OCI-LY3 (cell line): ENCODE data around the gene INPP5F.

Experiments used
- H2AFZ ChIP-seq: fragments of 200-600, 300-600 bp; shearing (Covaris generic); 2 replicates; pipeline ENCODE4 v1.6.0; 2014; ENCODE audit warnings: antibody characterized with exemption, low read depth, low read length
- H3K27ac ChIP-seq: fragments of 200-600, 300-600 bp; sonication (generic); 2 replicates; pipeline ENCODE4 v1.5.1; 2014; ENCODE audit warnings: mild to moderate bottlenecking, low read length, moderate library complexity, mixed read lengths
- H3K27me3 ChIP-seq: fragments of 200-600, 300-600 bp; sonication (generic); 2 replicates; pipeline ENCODE4 v1.6.1; 2014; ENCODE audit warnings: low read depth, low read length, mixed read lengths
- H3K36me3 ChIP-seq: fragments of 200-600, 300-600 bp; sonication (generic); replicated peaks from 2 replicates; pipeline ENCODE3; 2014; ENCODE audit warnings: low read depth, low read length, mixed read lengths
- H3K4me1 ChIP-seq: fragments of 300-600, 200-600 bp; sonication (generic); 2 replicates; pipeline ENCODE4 v1.6.1; 2014; ENCODE audit warnings: low read length, mixed read lengths
- H3K4me2 ChIP-seq: fragments of 200-600, 300-600 bp; sonication (generic); 2 replicates; pipeline ENCODE4 v1.6.1; 2014; ENCODE audit warnings: low read length, mixed read lengths
- H3K4me3 ChIP-seq: fragments of 300-600, 200-600 bp; sonication (generic); 2 replicates; pipeline ENCODE4 v1.5.1; 2014; ENCODE audit warnings: antibody characterized with exemption, mild to moderate bottlenecking, low read length, moderate library complexity
- H3K79me2 ChIP-seq: fragments of 300-600, 200-600 bp; shearing (Covaris generic); 2 replicates; pipeline ENCODE4 v1.6.1; 2014; ENCODE audit warnings: mild to moderate bottlenecking, low read length, mixed read lengths
- H3K9ac ChIP-seq: fragments of 300-600, 200-600 bp; shearing (Covaris generic); 2 replicates; pipeline ENCODE4 v1.6.0; 2014; ENCODE audit warnings: mild to moderate bottlenecking, low read length, moderate library complexity
- H3K9me3 ChIP-seq: fragments of 200-600, 300-600 bp; shearing (Covaris generic); 2 replicates; pipeline ENCODE4 v1.6.1; 2014; ENCODE audit warnings: low read length, mixed read lengths; ENCODE audit not compliant: insufficient read depth
- H4K20me1 ChIP-seq: fragments of 200-600, 300-600 bp; sonication (generic); 2 replicates; pipeline ENCODE4 v1.6.1; 2016; ENCODE audit warnings: low read length, mixed read lengths; ENCODE audit not compliant: insufficient read depth
- CTCF ChIP-seq: fragments of 200-600, 300-600 bp; sonication (generic); IDR thresholded peaks from 2 replicates; pipeline ENCODE4 v1.5.1; 2014; ENCODE audit warnings: antibody characterized with exemption, low read length, low read depth
- EZH2phosphoT487 ChIP-seq: fragments of 200-600 bp; shearing (Covaris generic); IDR thresholded peaks from 2 replicates; pipeline ENCODE4 v1.6.1; 2018; ENCODE audit warnings: antibody characterized with exemption, mixed run types, low read depth

Gene INPP5F

DNA sequence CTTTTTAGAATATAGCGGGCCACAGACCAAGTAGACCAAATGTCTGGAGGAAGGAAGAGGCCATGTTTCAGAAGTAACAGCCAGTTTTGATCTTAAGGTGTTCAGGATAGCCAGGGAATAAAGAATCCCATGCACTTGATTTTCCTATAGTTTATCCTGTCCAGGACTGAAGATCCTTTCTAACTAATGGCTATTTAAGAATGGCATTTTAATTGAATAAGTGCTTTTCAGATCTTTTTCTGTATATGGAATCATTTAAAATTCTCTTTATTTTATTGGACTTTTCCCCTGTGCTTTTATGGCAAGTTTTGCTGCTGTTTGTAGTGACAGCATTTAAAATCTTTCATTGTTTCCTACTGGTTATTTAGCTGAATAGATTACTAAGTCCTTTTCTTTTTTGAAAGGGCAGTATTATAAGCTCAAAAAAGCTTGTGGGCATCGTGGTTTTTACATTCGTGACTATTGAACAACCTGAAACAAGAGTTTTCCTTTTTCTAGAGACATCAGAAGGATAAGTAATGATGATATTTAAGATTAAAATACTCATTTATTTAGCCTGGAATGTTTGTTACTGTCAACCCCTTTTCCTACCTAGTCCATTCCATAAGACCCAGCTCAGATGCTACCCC, 2.4 kb downstream of the INPP5F start:
- Histone ChIP-seq H3K4me1 (peaks cover 44% of the 10 kb centered on the region), H3K9me3 (no peaks in the 10 kb centered on the region), H2AFZ (no peak overlapping the region), H3K4me3 (no peak overlapping the region), H3K36me3 (no peaks in the 10 kb centered on the region), H3K27me3 (no peaks in the 10 kb centered on the region), H4K20me1 (peaks cover 11% of the 10 kb centered on the region; the same call in 1 of the 2 replicates), H3K27ac (no peak overlapping the region), H3K4me2 (peak overlapping the region; percentile 31; the same call in 1 of the 2 replicates), H3K9ac (no peak overlapping the region), H3K79me2 (peaks cover 24% of the 10 kb centered on the region)
- TF ChIP-seq EZH2phosphoT487 (no peak), CTCF (no peak)

DNA sequence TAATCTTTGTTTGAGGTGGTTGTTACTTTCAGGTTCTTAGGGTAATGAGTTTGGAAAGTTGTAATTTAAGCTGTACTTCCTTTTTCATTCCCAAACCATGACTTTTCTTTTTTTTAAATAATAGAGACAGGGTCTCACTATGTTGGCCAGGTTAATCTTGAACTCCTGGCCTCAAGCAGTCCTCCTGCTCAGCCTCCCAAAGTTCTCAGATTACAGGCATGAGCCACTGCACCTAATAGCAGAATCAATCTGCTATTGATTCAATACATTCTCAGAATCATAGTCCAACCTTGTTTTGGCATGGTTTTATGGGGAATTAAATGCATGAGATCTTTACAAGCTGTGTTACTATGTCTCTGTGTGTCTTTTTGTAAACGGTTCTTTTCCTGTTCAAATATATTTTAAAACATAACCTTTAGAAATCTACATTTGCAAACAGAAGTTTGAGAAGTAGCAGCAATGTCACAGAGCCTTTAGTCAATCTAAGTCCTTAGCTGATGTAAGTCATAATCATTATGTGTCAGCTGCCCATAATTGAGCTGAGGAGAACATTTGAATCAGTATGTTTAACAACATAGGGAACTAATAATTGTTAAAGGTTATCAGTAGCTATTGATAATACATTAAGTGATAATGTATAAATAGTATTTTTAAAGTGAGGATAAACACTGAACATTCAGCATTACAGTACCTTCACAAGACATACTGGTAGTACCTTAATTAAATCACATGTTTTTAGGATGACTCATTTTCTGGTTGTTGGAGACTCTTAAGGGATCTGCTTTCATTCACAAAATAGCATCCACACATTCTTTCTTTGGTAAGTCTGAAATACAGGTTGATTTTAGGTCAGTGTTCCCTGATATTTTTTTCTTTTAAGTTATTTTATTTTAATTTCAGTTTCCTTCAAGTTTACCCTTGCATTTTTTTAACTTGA, 8.8 kb downstream of the INPP5F start:
- Histone ChIP-seq H3K27me3 (no peaks in the 10 kb centered on the region), H3K4me2 (no peak overlapping the region), H2AFZ (no peak overlapping the region), H3K4me1 (peaks cover 25% of the 10 kb centered on the region), H3K4me3 (no peak overlapping the region), H3K79me2 (peaks cover 15% of the 10 kb centered on the region), H3K27ac (no peak overlapping the region), H3K9ac (no peak overlapping the region), H4K20me1 (peaks cover 8% of the 10 kb centered on the region; the same call in 1 of the 2 replicates), H3K9me3 (no peaks in the 10 kb centered on the region), H3K36me3 (no peaks in the 10 kb centered on the region)
- no peak for TF ChIP-seq EZH2phosphoT487
- TF ChIP-seq CTCF, result no peak

GRCh38 chr10:119735451-119735850, 9.6 kb downstream of the INPP5F start:
- Histone ChIP-seq H4K20me1 (peaks cover 8% of the 10 kb centered on the region; the same call in 1 of the 2 replicates), H3K4me3 (no peak overlapping the region), H3K9me3 (no peaks in the 10 kb centered on the region), H2AFZ (no peak overlapping the region), H3K4me2 (no peak overlapping the region), H3K9ac (no peak overlapping the region), H3K27me3 (no peaks in the 10 kb centered on the region), H3K79me2 (peaks cover 18% of the 10 kb centered on the region), H3K4me1 (peaks cover 25% of the 10 kb centered on the region), H3K27ac (no peak overlapping the region), H3K36me3 (no peaks in the 10 kb centered on the region)
- TF ChIP-seq EZH2phosphoT487 (no peak), CTCF (no peak)

- Histone ChIP-seq H3K9me3 (no peaks in the 10 kb centered on the region), H3K4me1 (peaks cover 25% of the 10 kb centered on the region), H3K27ac (no peak overlapping the region), H3K4me3 (no peak overlapping the region), H3K79me2 (peaks cover 18% of the 10 kb centered on the region), H2AFZ (no peak overlapping the region), H3K4me2 (no peak overlapping the region), H3K36me3 (no peaks in the 10 kb centered on the region), H3K27me3 (no peaks in the 10 kb centered on the region), H3K9ac (no peak overlapping the region), H4K20me1 (peaks cover 8% of the 10 kb centered on the region; the same call in 1 of the 2 replicates)
- TF ChIP-seq EZH2phosphoT487 (no peak), CTCF (no peak)
These were observed 10.4 kb downstream of the INPP5F start for GRCh38 chr10:119736220-119736619.
